Prostate gland (tissue), 2 donors: ENCODE data around the gene EIF4G3.

ENCODE experiments used
- CTCF ChIP-seq, 4 experiments: fragments of 200-600 bp in 2 of 4; fragments of 450-650 bp in 2 of 4; sonication (generic) in 2 of 4; IDR thresholded peaks; 1 replicate in 3 of 4; 2 replicates in 1 of 4; pipeline ENCODE4 v1.5.1; 2016 to 2019; ENCODE audit warnings: antibody characterized with exemption in 4 of 4, mild to moderate bottlenecking in 2 of 4, moderate library complexity in 2 of 4
- POLR2A ChIP-seq: fragments of 450-650 bp; IDR thresholded peaks from one replicate; pipeline ENCODE4 v1.6.1; 2016; ENCODE audit warnings: antibody characterized with exemption, mild to moderate bottlenecking
- POLR2AphosphoS5 ChIP-seq: sonication (generic); formaldehyde crosslinking; IDR thresholded peaks from one replicate; pipeline ENCODE4 v1.6.1; 2017; ENCODE audit warnings: antibody characterized with exemption

DNA sequence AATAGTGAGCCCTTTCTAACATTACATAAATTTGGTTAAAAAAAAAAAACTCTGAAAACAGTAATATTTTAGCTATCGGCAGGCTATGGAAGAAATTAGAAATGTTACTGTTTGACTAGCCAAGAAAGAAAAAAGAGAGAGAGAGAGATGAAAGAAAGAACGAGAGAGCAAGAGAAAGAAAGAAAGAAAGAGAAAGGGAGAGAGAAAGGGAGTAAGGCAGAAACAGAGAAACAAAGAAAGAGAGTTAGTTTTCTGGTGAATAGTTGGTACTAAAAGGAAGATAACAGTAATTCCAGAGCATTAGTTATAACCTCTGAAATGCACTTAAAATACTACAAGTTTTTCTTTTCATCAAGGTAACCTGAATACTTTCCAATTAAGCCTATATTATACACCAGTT, 229.3 kb downstream of the EIF4G3 start:
- TF ChIP-seq CTCF (IDR thresholded peaks at IDR 0.05) (no peak), POLR2A (no peak), POLR2AphosphoS5 (no peak)
